Hepatocyte (in vitro differentiated cells): Measurements from ENCODE around the gene FOLR2. TPM values are rescaled to one million over a fixed set of nuclear protein-coding genes. Genes with fewer than 3 reads are reported as not detected.

Source experiments
- DNase-seq: peaks from one replicate; pipeline ENCODE4 v3.0.0-alpha.2; 2016; ENCODE audit warnings: low spot score
- H2AFZ ChIP-seq: fragments of 200-600 bp; sonication (generic); 2 replicates; pipeline ENCODE4 v1.6.0; 2016; ENCODE audit warnings: antibody characterized with exemption, mild to moderate bottlenecking
- H3K27ac ChIP-seq: fragments of 200-600 bp; sonication (generic); 2 replicates; pipeline ENCODE4 v1.5.1; 2016; ENCODE audit warnings: mild to moderate bottlenecking
- H3K27me3 ChIP-seq: fragments of 200-600 bp; sonication (generic); 2 replicates; pipeline ENCODE4 v1.6.1; 2016
- H3K36me3 ChIP-seq: fragments of 200-600 bp; sonication (generic); replicated peaks from 2 replicates; pipeline ENCODE4 v1.5.1; 2016; ENCODE audit warnings: low read depth; ENCODE audit not compliant: insufficient read depth
- H3K4me1 ChIP-seq: fragments of 200-600 bp; sonication (generic); 2 replicates; pipeline ENCODE4 v1.5.1; 2016; ENCODE audit warnings: mild to moderate bottlenecking, moderate library complexity; ENCODE audit not compliant: insufficient read depth
- H3K4me2 ChIP-seq: fragments of 200-600 bp; sonication (generic); 2 replicates; pipeline ENCODE4 v1.6.0; 2016
- H3K4me3 ChIP-seq: fragments of 200-600 bp; sonication (generic); 2 replicates; pipeline ENCODE4 v1.5.1; 2016; ENCODE audit warnings: mild to moderate bottlenecking
- H3K79me2 ChIP-seq: fragments of 200-600 bp; sonication (generic); 2 replicates; pipeline ENCODE4 v1.6.0; 2017; ENCODE audit warnings: mild to moderate bottlenecking
- H3K9me2 ChIP-seq: fragments of 200-600 bp; sonication (generic); replicated peaks from 2 replicates; pipeline ENCODE4 v1.6.0; 2017; ENCODE audit warnings: mild to moderate bottlenecking; ENCODE audit not compliant: insufficient read depth
- H3K9me3 ChIP-seq: fragments of 200-600 bp; sonication (generic); 2 replicates; pipeline ENCODE4 v1.5.1; 2016; ENCODE audit warnings: low read depth, mild to moderate bottlenecking
- H4K20me1 ChIP-seq: fragments of 200-600 bp; sonication (generic); 2 replicates; pipeline ENCODE4 v1.6.0; 2016; ENCODE audit warnings: mild to moderate bottlenecking; ENCODE audit not compliant: insufficient read depth, poor library complexity, severe bottlenecking
- CTCF ChIP-seq: fragments of 200-600 bp; sonication (generic); IDR thresholded peaks from 2 replicates; pipeline ENCODE4 v1.5.1; 2016; ENCODE audit warnings: antibody characterized with exemption, mild to moderate bottlenecking; ENCODE audit not compliant: poor library complexity
- EZH2 ChIP-seq: fragments of 200-600 bp; sonication (generic); IDR thresholded peaks from 2 replicates; pipeline ENCODE4 v1.6.1; 2016; ENCODE audit warnings: antibody characterized with exemption, mild to moderate bottlenecking, borderline replicate concordance
- EZH2phosphoT487 ChIP-seq: fragments of 200-600 bp; sonication (generic); IDR thresholded peaks from one replicate; pipeline ENCODE4 v1.6.1; 2018; ENCODE audit warnings: antibody characterized with exemption, mild to moderate bottlenecking, low read depth, moderate library complexity; ENCODE audit not compliant: unreplicated experiment, severe bottlenecking
- WGBS: methylation state at CpG from one replicate; pipeline ENCODE4 v1.1.6; 2016; ENCODE audit warnings: low lambda C conversion rate; ENCODE audit errors: missing lambda C conversion rate; 5-methylcytosine and 5-hydroxymethylcytosine counted together
- polyA plus RNA-seq: library from polyadenylated mRNA; unstranded; fragments of >200 nt; fragmentation: Nextera tagmentation; extraction: Ambion mirVana; gene quantifications from 2 replicates; pipeline ENCODE4 v1.2.1, GENCODE V29; 2016
- total RNA-seq: library from RNA; depleted of rRNA; stranded (reverse); fragments of >200 nt; gene quantifications from 2 replicates; pipeline ENCODE4 v1.2.3, GENCODE V29; 2014

The FOLR2 gene
- total and polyA plus RNA-seq, 2 experiments from 2014 or later, result 4.3 to 5.5 TPM

GRCh38 chr11:72217841-72218240, 1.2 kb downstream of the FOLR2 start:
- Histone ChIP-seq H3K4me2 (no peak overlapping the region), H3K27me3 (peaks cover 9% of the 10 kb centered on the region), H3K27ac (no peak overlapping the region), H3K36me3 (no peaks in the 10 kb centered on the region), H3K79me2 (no peaks in the 10 kb centered on the region), H3K9me2 (no peaks in the 10 kb centered on the region), H3K4me3 (no peak overlapping the region), H3K4me1 (peaks cover 8% of the 10 kb centered on the region), H4K20me1 (no peaks in the 10 kb centered on the region), H2AFZ (no peak overlapping the region), H3K9me3 (no peaks in the 10 kb centered on the region)
- no peak for DNase-seq
- TF ChIP-seq CTCF (no peak), EZH2phosphoT487 (no peak), EZH2 (no peak)
- 54% methylated on average over 2 of the region's 2 CpGs for WGBS

- no peaks in the 10 kb centered on the region for H3K79me2 ChIP-seq
- H2AFZ ChIP-seq, result no peak overlapping the region
- H3K4me3 ChIP-seq, result no peak overlapping the region
- H3K4me1 ChIP-seq, result peaks cover 8% of the 10 kb centered on the region
- no peaks in the 10 kb centered on the region for H3K9me3 ChIP-seq
- peaks cover 9% of the 10 kb centered on the region for H3K27me3 ChIP-seq
- no peaks in the 10 kb centered on the region for H3K36me3 ChIP-seq
- TF ChIP-seq CTCF (no peak), EZH2phosphoT487 (no peak), EZH2 (no peak)
- no peak overlapping the region for H3K4me2 ChIP-seq
- no peaks in the 10 kb centered on the region for H3K9me2 ChIP-seq
- no peak overlapping the region for H3K27ac ChIP-seq
- 89% methylated on average over 5 of the region's 5 CpGs for WGBS
- no peaks in the 10 kb centered on the region for H4K20me1 ChIP-seq
- no peak for DNase-seq
Measured at GRCh38 chr11:72218251-72218745, 1.7 kb downstream of the FOLR2 start.

GRCh38 chr11:72220696-72221363, 4.2 kb downstream of the FOLR2 start:
- H3K9me2 ChIP-seq, result no peaks in the 10 kb centered on the region
- no peak overlapping the region for H3K4me3 ChIP-seq
- peaks cover 17% of the 10 kb centered on the region for H3K79me2 ChIP-seq
- H3K4me1 ChIP-seq, result peaks cover 13% of the 10 kb centered on the region
- no peaks in the 10 kb centered on the region for H3K9me3 ChIP-seq
- H3K36me3 ChIP-seq, result no peaks in the 10 kb centered on the region
- H2AFZ ChIP-seq, result no peak overlapping the region
- DNase-seq, result no peak
- no peak overlapping the region for H3K27ac ChIP-seq
- TF ChIP-seq EZH2phosphoT487, result no peak
- TF ChIP-seq CTCF, result no peak
- TF ChIP-seq EZH2, result no peak
- H4K20me1 ChIP-seq, result peaks cover 9% of the 10 kb centered on the region
- peaks cover 6% of the 10 kb centered on the region for H3K27me3 ChIP-seq
- H3K4me2 ChIP-seq, result no peak overlapping the region
- WGBS, result 76% methylated on average over 6 of the region's 10 CpGs
